GM19099 (cell line): Measurements from ENCODE around the gene IFIT1.

Experiments
- POLR2A ChIP-seq: IDR thresholded peaks from 3 replicates; pipeline ENCODE4 v1.6.1; 2011; ENCODE audit warnings: low read depth; ENCODE audit not compliant: insufficient read length; ENCODE audit errors: extremely low read depth

The IFIT1 gene

GRCh38 chr10:89357975-89358374 is 34.4 kb upstream of the IFIT1 start:
- TF ChIP-seq POLR2A = no peak

GRCh38 chr10:89360157-89360556 is 32.3 kb upstream of the IFIT1 start:
- no peak for TF ChIP-seq POLR2A

- TF ChIP-seq POLR2A = no peak
Observed at GRCh38 chr10:89362929-89363328, 29.5 kb upstream of the IFIT1 start.

GRCh38 chr10:89363729-89364442 is 28.5 kb upstream of the IFIT1 start:
- TF ChIP-seq POLR2A = no peak

- no peak for TF ChIP-seq POLR2A
Observed at GRCh38 chr10:89364531-89364930, 27.9 kb upstream of the IFIT1 start.

- TF ChIP-seq POLR2A = no peak
Observed at GRCh38 chr10:89367529-89367928, 24.9 kb upstream of the IFIT1 start.

- TF ChIP-seq POLR2A = no peak
Observed at GRCh38 chr10:89368129-89368528, 24.3 kb upstream of the IFIT1 start.

GRCh38 chr10:89369156-89370105 is 23.0 kb upstream of the IFIT1 start:
- no peak for TF ChIP-seq POLR2A

- TF ChIP-seq POLR2A = no peak
Observed at GRCh38 chr10:89371079-89371478, 21.3 kb upstream of the IFIT1 start.

GRCh38 chr10:89371987-89372386 is 20.4 kb upstream of the IFIT1 start:
- TF ChIP-seq POLR2A = no peak

GRCh38 chr10:89373916-89374711 is 18.3 kb upstream of the IFIT1 start:
- no peak for TF ChIP-seq POLR2A

GRCh38 chr10:89374713-89375141 is 17.7 kb upstream of the IFIT1 start:
- no peak for TF ChIP-seq POLR2A

- TF ChIP-seq POLR2A = no peak
Observed at GRCh38 chr10:89377705-89378637, 14.5 kb upstream of the IFIT1 start, which contains the start of gene IFIT1B. TSS of gene IFIT1B (plus strand) at chr10:89378056. CDS start at chr10:89378136, 80 bp downstream.

GRCh38 chr10:89379103-89379502 is 13.3 kb upstream of the IFIT1 start:
- TF ChIP-seq POLR2A = no peak
